HG03095 (cell line): ENCODE measurements around the gene EI24.
"Not testable (repeated sequence)": the region's sequence is repeated elsewhere in the genome, so short reads cannot be mapped to it uniquely, and the experiment has no call there.

Experiments
- ATAC-seq: cut with Tn5 transposase; IDR thresholded peaks from one replicate; pipeline ENCODE4 v1.9.1; 2021; ENCODE audit warnings: moderate library complexity; ENCODE audit not compliant: unreplicated experiment

The EI24 gene

DNA sequence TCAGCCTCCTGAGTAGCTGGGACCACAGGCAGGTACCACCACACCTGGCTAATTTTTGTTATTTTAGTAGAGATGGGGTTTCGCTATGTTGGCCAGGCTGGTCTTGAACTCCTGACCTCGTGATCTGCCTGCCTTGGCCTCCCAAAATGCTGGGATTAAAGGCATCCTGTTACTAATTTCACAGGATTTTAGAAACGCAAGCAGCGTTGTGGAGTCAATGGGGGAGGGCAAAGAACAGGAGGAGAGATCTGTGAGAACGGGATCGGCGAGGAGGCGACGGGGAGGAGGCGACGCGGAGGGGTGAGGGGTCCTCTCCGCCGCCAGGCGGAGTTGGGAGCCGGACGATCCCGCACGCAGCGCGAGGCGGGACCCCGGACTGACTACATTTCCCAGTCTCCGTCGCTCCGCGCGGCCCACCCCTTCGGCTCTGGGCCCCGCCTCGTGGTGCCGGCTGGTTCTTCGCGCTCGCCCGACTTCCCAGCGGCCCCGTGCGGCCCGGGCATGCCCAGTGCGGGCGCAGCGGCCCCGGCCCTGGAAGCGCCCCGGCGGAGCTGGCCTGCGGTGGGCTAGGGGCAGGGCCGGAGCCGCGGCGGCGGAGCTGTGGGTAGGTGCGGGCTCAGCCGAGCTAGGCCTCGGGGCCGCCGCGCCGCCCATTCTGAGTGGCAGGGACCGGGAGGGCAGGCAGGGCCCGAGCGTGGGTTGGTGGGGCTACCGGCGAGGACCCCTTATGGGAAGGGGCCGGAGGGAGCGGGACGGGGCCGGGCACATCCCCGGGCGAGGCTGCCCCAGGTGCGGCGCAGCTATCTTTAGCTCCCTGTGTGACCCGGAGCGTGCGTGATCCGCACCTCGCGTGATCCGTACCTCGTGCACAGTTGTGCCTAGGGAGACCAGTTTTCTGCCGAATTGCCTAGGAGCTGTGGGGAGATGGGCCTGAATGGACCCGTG lies at the start of gene EI24:
Gene EI24, plus strand, starts transcription at position 508 of the 945 bp plus-strand sequence. CDS start 3,051 bp downstream, outside the sequence.
- peak; percentile 96 for ATAC-seq

DNA sequence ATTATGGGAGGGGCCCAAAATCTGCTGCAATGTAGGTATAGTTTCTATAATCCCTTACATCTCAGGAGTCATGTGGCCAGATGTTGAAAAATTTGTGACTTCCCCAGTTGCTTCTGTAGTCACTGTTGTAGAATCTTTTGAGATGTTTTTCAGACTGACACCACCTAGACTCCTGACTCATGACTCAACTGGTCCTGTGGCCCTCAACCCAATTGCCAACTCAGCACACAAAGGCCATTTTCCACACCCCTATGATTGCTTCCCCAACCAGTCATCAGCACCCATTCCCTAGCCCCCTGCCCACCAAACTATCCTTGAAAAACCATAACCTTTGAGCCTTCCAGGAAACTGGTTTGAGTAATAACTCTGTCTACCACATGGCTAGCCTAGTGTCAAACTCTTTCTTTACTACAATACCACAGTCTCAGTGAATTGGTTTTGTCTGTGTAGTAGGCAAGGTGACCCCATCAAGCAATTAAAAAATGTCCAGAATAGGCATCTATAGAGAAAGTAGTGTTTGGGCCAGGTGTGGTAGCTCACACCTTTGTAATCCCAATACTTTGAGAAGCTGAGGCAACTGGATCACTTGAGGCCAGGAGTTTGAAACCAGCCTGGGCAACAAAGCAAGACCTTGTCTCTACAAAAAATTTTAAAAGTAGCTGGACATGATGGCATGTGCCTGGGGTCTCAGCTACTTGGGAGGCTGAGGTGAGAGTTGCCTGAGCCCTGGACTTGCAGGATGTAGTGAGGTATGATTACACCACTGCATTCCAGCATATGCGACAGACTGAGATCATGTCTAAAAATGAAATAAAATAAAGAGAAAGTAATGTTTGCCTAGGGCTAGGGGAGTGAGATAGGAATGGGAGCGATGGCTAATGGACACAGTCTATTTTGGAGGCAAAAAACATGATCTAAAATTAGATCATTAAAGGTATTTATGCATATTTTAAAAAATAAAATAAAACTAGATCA lies 49.1 kb upstream of the EI24 start:
- ATAC-seq = no peak

DNA sequence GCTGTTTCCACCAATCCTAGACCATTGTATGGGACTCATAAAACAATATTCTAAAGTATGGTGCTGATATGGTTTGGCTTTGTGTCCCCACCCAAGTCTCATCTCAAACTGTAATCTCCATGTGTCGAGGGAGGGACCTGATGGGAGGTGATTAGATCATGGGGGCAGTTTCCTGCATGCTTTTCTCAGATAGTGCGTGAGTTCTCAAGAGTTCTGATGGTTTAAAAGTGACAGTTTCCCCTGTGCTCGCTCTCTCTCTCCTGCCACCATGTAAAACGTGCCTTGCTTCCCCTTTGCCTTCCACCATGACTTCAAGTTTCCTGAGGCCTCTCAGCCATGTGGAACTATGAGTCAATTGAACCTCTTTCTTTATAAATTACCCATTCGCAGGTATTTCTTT lies 44.0 kb upstream of the EI24 start:
- no peak for ATAC-seq

DNA sequence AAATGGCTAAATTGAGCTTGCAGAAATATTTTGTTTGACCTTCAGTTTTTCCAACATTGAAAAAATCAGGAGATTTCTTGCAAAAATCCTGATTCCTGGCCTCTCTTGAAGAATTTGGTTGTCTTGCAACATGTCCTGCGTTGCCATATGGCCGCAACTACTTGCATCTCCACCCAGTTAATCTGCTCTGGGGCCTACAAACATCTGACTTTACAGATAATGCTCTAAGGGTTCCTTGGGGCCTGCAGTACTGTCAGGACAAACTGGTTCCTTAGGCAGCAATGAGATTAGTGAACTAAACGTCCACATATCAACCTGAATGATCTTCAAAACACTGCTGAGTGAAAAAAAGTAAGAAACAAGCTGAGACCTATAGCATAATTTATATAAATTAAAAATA lies 36.6 kb upstream of the EI24 start:
- no peak for ATAC-seq

DNA sequence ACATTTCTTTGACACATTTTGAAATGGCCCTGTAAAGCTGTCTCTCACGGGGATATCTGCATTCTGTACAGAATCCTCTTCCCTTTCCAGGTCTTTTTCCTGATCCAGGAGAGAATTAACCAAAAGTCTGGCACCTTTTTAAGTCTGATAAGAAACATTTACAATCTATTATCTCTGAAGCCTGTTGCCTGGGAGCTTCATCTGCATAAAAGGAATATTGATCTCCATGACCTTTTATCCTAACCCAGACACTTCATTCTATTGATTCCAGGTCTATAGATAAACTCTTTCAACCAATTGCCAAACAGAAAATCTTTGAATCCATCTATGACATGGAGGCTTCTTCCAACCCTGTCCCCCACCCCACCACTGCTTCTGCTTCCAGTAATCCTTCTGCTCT lies 33.7 kb upstream of the EI24 start:
- no peak for ATAC-seq

DNA sequence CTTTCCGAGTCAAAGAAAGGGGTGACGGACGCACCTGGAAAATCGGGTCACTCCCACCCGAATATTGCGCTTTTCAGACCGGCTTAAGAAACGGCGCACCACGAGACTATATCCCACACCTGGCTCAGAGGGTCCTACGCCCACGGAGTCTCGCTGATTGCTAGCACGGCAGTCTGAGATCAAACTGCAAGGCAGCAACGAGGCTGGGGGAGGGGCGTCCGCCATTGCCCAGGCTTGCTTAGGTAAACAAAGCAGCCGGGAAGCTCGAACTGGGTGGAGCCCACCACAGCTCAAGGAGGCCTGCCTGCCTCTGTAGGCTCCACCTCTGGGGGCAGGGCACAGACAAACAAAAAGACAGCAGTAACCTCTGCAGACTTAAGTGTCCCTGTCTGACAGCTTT lies 32.4 kb upstream of the EI24 start:
- not testable (repeated sequence) for ATAC-seq

DNA sequence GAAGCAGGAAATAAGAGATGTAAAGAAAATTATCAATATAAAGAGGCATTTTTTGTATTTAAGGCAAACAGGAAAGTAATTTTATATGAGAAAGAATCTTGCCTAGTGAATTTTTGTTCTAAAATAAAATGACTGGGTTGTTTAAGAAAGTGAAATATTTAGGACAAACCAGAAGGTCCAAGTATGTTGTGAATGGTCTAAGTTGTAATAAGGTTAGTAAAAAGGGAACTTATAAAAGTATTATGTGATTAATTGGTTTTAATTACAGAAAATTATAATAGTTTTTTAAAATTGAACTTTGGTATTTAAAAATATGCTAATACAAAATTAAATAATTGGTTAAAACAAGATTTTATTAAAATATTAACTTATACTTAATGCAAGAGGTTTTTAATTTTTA lies 26.6 kb upstream of the EI24 start:
- ATAC-seq = no peak

DNA sequence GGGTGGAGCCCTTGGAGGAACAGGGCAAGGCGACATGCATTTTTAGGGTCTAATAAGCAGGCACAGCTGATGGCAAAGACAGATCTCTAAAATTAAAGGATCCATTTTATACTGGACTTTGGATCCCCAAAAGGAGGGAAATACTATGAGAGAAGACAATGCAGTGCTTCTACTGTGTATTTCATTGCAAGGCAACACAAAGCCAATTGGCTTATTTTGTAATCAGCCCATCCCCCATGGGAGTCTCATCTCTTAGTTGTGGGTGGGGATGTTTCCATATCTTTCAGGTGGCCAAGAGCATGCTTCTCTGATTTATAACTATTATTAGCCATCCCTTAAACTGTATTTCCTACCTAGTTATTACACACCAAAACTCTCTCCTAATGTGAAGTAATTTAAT lies 18.5 kb upstream of the EI24 start:
- no peak for ATAC-seq

DNA sequence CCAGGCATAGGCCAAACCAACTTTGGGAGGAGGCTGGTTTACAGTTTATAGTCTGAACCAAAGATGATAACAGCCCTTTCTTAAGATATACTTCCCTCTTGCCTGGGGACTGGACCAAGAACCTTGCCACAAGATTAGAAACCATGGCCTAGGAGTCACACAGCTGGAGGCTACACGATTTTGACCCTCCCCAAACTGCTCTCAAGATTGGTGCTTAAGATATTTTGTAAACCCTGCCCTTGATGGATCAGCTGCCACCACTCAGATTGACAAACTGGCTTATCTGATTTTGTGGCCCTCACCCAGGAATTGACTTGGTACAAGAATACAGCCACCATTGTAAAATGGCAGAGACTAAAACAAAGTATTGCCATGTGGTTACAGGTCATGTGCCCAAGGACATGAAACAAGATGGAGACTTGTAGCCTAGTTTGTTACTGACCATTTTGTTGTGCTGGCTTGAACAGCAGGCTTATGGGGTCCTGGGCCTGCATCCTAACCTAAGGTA lies 17.4 kb upstream of the EI24 start:
- no peak for ATAC-seq

DNA sequence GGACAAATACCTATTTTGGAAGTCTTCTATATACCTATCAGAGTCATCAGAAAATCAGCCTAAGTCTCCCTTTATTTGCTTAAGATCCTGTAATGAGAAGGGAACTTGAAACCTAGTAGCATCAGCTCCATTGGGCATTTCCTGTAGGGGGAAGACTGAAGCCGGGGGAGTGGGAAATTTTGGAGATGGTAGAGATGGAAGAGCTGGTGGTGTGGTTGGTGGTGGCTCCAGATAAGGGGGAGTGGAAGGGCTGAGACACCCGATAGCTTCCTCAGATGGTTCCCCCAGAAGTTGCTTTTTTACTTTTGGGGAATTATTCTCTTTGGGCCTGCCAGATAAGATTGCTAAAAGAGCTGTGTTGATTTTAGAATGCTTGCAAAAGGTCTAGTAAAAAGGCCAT lies 16.4 kb upstream of the EI24 start:
- ATAC-seq = no peak

DNA sequence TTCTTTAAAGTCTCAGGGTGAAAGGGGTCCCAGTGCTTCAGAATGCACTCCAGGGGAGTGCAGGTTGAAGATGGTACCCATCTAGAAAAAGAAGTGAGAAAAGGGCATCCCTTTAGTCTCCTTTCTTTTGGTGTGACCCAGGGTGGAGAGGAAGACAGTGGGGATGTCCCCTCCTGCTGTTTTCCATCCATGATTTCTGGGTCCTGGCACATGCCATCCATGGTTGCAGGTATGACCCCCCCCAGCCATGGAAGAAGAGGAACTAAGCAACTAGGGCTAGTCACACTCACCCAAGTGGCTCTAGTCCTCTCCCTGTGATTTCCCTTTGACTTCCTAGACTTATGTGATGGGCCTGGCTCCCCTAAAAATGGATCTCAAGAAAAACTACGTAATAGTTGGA lies 15.9 kb upstream of the EI24 start:
- no peak for ATAC-seq

DNA sequence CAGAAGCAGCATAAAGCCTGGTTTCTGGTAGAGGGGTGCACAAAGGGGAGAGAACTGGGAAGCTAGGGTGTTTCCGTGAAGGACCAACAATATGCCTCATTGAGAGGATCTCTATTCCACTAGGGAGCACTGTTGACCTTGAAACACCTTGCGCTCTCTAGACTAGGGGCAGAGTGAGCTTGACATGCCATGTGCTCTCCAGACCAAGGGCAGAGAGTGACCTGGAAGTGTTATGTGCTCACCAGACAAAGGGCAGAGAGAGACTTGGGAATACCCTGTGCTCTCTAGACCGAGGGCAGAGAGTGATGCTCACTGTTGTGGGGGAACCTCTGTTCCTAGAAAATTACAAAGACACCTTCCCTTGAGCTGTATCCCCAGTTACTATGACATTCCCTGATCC lies 15.2 kb upstream of the EI24 start:
- ATAC-seq = no peak

DNA sequence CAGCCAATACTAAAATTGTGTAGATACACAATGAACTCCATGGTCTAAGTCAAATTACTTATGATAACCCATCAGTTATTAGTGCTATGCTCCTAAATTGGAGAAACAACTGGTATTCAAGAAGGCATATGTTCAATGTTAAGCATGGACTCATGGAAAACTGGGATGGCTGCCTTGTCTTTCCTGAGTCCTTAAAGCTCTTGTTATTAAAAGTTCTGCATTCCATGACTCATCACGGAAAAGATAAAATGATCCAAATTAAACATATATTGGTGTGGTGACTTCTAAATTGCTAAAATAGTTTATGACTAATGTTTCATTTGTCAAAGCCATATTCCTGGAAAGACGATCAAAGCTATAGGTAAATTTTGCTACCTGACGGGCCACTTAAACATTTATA lies 9.4 kb upstream of the EI24 start:
- ATAC-seq = no peak

DNA sequence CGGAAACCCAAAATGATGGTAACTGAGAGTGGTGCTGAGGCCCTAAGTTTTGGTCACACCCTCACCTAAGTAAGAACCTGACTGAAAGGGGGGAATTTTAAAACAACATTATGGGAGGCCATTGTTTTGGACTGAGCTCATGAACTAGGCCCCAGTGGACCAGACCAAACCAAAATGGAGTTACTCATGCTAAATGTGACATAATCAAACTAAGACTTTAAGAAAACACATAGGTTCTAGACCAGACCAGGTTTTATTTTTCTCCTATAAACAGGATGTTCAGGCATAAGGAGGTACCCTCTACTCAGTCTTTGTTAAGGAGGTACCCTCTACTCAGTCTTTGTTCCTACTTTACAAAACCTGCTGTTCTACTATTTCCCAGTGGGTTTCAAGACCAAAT lies 7.4 kb upstream of the EI24 start:
- no peak for ATAC-seq

DNA sequence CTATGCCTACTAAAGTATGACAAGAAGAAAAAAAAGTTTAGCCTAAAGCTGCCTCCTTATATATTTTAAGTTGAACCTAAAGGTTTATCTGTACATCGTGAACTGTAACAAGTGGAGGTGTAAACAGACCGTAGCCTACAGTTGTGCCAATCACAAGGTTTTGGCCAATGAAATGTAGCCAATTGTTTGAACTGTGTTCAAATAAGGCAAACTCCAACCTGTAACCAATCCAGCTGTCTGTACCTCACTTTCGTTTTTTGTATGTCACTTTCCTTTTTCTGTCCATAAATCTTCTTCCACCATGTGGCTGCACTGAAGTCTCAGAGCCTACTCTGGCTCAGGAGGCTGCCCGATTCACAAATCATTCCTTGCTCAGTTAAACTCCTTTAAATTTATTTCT lies 6.8 kb upstream of the EI24 start:
- no peak for ATAC-seq

DNA sequence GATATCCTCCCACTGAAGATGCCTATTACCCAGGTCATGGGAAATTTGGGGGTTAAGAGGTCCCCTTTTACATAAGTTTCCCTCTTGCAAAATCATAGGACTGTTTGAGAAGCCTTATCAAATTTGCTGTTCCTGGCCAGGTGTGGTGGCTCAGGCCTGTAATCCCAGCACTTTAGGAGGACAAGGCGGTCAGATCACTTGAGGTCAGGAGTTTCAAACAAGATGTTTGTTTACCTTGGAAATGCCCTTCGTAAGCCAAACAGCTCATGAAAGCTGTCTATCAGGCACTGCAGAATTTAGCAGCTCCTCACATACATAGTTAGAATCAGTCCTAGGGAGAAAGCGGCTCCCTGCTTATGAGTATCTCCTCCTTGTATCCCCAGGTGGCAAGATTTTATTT lies 4.9 kb upstream of the EI24 start:
- ATAC-seq = no peak

DNA sequence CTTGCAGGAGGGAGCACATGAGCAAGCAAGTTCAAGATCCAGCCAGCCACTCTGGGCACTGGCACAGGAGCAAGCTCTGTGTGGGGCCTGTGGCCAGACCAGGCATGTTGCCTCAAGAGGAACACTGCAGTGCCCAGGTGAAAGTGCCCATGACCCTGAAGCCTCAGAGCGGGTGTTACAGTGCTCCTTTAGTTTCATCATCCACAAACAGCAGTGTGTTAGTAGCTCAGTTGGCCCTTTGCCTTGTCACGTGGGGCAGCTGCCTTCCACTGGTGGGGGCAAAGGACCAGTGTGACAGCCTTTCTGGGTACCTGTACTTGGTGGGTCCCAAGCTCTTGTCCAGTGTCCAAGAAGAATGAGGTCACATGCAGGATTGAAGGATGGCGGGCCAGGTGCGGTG lies 3.0 kb upstream of the EI24 start:
- no peak for ATAC-seq

DNA sequence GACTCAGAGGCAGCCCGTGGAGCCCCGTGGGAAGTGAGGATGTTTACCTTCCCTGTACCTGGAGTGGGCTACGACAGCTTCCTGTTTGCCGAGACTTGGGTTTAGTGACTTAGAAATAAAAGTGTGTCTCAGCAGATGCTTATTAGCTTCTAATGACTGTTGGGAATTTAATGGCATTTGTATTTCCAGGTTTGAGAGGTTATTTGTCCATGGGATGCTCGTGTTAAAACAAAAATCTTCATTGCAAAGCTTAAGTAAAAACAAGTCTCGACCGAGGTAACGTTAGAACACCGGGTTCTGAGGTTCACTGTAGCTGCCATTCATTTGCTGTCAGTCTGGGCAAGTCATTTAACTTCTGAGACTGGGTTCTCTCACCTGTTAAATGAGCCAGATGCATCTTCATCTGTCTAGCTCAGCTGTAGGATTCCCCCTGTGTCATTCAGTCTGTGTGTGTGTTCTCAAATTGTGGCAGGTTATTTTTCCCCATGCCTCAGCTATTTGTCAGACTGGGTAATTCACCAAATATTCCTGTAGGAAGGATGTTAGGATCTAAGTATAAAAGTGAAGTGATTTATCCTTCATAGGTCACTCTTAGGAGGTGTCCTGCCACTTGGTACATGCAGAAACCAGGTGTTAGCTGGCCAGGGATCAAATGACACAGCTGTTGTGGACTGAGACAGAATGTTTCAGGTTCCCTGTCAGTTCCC lies 791 bp downstream of the EI24 start:
- peak; percentile 29 for ATAC-seq

DNA sequence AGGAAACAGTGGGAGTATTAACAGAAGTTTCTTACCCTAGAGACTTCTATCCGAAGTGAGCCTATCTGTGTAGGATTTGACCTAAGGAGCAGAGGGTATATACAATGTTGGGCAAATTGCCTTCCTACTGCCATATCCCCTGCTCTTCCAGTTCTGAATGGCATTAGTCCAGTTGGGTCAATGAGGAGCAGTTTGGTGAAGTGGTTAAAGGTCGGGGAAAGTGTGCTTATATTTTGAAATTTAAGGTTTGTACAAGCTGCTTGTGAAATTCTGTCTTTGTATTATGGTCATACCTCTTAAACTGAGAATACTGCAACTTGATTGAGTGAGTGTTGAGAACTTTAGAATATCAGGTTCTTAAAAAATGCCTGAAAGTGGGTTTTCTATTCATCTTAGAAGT lies 1.7 kb downstream of the EI24 start:
- no peak for ATAC-seq

DNA sequence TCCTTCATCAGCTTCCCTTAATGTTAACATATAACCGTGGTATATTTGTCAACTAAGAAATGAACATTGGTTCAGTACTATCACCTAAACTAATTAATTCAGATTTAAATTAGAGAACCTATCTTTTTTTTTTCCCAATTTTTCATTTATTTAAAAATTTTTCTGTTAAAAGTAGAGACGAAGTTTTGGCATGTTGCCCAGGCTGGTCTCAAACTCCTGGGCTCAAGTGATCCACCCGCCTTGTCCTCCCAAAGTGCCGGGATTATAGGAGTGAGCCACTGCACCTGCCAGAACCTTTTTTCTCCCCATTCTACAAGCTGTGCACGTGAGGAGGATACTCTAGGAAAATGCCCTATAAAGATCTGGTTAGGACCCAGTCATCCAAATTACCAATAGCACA lies 3.6 kb downstream of the EI24 start:
- no peak for ATAC-seq

DNA sequence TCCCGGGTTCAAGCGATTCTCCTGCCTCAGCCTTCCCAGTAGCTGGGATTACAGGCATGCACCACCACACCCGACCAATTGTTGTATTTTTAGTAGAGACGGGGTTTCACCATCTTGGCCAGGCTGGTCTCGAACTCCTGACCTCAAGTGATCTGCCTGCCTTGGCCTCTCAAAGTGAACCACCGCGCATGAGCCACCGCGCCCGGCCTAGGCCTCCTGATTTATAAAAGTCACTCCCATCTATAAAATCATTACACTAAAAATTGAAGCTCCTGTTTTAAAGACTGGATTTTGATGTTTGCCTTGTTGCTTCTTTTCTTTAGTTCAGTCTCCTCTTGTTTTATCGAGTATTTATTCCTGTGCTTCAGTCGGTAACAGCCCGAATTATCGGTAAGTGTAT lies 7.9 kb downstream of the EI24 start:
- ATAC-seq = not testable (repeated sequence)
